ENCODE measurements around the gene CNGA3.
"Not testable (repeated sequence)": the region's sequence is repeated elsewhere in the genome, so short reads cannot be mapped to it uniquely, and the experiment has no call there.

- TF ChIP-seq POLR2AphosphoS5, CTCF (IDR thresholded peaks at IDR 0.05): not testable (repeated sequence)
Measured at GRCh38 chr2:98320171-98320570, 26.1 kb upstream of the CNGA3 start.
